ENCODE results near the gene RNF144A. TPM values are rescaled to one million over a fixed set of nuclear protein-coding genes. Genes with fewer than 3 reads are reported as not detected.

Gene RNF144A
- total RNA-seq, 1 experiment from 2014 or later: 3.0 TPM

DNA sequence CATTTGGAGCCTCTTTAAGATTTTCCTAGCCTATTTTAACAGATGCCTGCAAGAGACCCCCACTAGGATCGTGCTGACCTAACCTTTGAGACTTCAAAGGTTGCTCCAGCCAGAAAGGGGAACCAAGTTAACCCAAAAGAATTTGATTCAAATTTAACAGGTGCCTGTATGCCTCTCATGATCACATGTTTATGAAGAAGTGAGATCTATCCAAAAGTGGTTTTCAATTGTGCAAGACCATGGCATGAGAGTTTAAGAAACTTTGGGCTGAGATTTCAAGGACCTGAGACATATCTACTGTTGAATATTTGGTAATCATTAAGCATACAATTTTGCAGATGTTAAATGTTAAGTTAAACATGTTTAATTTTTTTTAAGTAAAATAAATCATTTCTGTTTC, 40.9 kb upstream of the RNF144A start:
- Mint-ChIP-seq H3K27ac (ENCODE audit: unreplicated experiment) (no peak overlapping the region), H3K36me3 (ENCODE audit: insufficient read depth, unreplicated experiment) (no peaks in the 10 kb centered on the region), H3K4me3 (ENCODE audit: unreplicated experiment) (no peak overlapping the region), H3K4me1 (ENCODE audit: low read depth, unreplicated experiment) (no peaks in the 10 kb centered on the region), H3K9me3 (ENCODE audit: unreplicated experiment) (peaks cover 9% of the 10 kb centered on the region), H3K27me3 (ENCODE audit: insufficient read depth, unreplicated experiment) (peaks cover 3% of the 10 kb centered on the region)
- DNase-seq: no peak
- H3K9me3 ChIP-seq: peaks cover 4% of the 10 kb centered on the region; the same call in 1 of the 2 replicates
- no peaks in the 10 kb centered on the region for H3K27me3 ChIP-seq (replicated peaks; ENCODE audit: control insufficient read depth, insufficient read depth, low read length)
- BruUV-seq (replicated peaks): no TSS peak
- intact Hi-C loops (cut with micrococcal nuclease; ENCODE audit: unreplicated experiment): no loop called here
- TF ChIP-seq, protein P1, sequence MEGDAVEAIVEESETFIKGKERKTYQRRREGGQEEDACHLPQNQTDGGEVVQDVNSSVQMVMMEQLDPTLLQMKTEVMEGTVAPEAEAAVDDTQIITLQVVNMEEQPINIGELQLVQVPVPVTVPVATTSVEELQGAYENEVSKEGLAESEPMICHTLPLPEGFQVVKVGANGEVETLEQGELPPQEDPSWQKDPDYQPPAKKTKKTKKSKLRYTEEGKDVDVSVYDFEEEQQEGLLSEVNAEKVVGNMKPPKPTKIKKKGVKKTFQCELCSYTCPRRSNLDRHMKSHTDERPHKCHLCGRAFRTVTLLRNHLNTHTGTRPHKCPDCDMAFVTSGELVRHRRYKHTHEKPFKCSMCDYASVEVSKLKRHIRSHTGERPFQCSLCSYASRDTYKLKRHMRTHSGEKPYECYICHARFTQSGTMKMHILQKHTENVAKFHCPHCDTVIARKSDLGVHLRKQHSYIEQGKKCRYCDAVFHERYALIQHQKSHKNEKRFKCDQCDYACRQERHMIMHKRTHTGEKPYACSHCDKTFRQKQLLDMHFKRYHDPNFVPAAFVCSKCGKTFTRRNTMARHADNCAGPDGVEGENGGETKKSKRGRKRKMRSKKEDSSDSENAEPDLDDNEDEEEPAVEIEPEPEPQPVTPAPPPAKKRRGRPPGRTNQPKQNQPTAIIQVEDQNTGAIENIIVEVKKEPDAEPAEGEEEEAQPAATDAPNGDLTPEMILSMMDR (IDR thresholded peaks at IDR 0.05; ENCODE audit: insufficient read depth in 1 of 2, low read depth in 1 of 2, low read length in 1 of 2, severe bottlenecking in 1 of 2, unreplicated experiment in 1 of 2): no peak
- POLR2A ChIA-PET: no interaction called here
- H3K4me1 ChIP-seq: no peaks in the 10 kb centered on the region
- CTCF ChIA-PET: no interaction called here
- H3K36me3 ChIP-seq (ENCODE audit: control insufficient read depth, insufficient read depth, low read length): no peaks in the 10 kb centered on the region
- H3K4me3 ChIP-seq (ENCODE audit: low read depth, low read length): no peak overlapping the region

DNA sequence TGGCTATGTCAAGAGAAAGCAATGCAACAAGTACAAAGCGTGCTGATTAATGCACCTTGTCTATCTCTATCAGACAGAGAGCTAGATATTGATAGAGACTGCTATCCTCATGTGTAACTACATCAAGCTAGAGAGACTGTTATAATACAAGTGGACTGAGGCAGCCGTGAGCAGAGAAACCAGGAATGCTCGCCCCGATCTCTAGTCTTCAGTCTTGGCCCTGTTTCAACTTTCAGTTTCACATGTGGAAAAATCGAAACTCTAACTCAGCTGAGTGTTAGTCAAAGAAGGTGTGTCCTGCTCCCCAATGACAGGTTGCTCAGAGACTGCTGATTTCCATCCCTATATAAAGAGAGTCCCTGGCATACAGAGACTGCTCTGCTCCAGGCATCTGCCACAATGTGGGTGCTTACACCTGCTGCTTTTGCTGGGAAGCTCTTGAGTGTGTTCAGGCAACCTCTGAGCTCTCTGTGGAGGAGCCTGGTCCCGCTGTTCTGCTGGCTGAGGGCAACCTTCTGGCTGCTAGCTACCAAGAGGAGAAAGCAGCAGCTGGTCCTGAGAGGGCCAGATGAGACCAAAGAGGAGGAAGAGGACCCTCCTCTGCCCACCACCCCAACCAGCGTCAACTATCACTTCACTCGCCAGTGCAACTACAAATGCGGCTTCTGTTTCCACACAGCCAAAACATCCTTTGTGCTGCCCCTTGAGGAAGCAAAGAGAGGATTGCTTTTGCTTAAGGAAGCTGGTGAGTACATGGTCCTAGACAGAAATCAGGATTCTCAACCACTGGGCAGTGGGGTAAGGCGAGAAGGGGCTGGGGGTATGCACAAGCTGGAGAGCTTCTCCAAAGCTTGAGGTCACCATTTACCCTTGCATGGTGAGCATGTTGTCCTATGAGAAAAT, 39.6 kb upstream of the RNF144A start, which contains the start of gene RSAD2:
Gene RSAD2, plus strand, starts transcription at position 376 of the 903 bp plus-strand sequence. Its CDS starts 24 bp downstream, at position 400.
- no peaks in the 10 kb centered on the region for H3K36me3 ChIP-seq (ENCODE audit: control insufficient read depth, insufficient read depth, low read length)
- ChIA-PET POLR2A (interaction anchor here (0.7 kb wide), 1 partner anchor 1980 kb away, joined by 3 read pairs; no protein-coding TSS in a partner anchor), CTCF (no interaction called here)
- no peaks in the 10 kb centered on the region for H3K4me1 ChIP-seq
- peaks cover 4% of the 10 kb centered on the region; the same call in 1 of the 2 replicates for H3K9me3 ChIP-seq
- Mint-ChIP-seq H3K9me3 (ENCODE audit: unreplicated experiment) (peaks cover 9% of the 10 kb centered on the region), H3K4me3 (ENCODE audit: unreplicated experiment) (no peak within 1 kb of the TSS), H3K27ac (ENCODE audit: unreplicated experiment) (no peak within 1 kb of the TSS), H3K27me3 (ENCODE audit: insufficient read depth, unreplicated experiment) (no peaks in the 10 kb centered on the region), H3K36me3 (ENCODE audit: insufficient read depth, unreplicated experiment) (no peaks in the 10 kb centered on the region), H3K4me1 (ENCODE audit: low read depth, unreplicated experiment) (no peaks in the 10 kb centered on the region)
- no peak for DNase-seq
- no TSS peak for BruUV-seq (replicated peaks)
- intact Hi-C loops (cut with micrococcal nuclease; ENCODE audit: unreplicated experiment): no loop called here
- H3K27me3 ChIP-seq (replicated peaks; ENCODE audit: control insufficient read depth, insufficient read depth, low read length): no peaks in the 10 kb centered on the region
- TF ChIP-seq, protein P1 (IDR thresholded peaks at IDR 0.05; ENCODE audit: insufficient read depth in 1 of 2, low read depth in 1 of 2, low read length in 1 of 2, severe bottlenecking in 1 of 2, unreplicated experiment in 1 of 2): no peak
- no peak within 1 kb of the TSS for H3K4me3 ChIP-seq (ENCODE audit: low read depth, low read length)

DNA sequence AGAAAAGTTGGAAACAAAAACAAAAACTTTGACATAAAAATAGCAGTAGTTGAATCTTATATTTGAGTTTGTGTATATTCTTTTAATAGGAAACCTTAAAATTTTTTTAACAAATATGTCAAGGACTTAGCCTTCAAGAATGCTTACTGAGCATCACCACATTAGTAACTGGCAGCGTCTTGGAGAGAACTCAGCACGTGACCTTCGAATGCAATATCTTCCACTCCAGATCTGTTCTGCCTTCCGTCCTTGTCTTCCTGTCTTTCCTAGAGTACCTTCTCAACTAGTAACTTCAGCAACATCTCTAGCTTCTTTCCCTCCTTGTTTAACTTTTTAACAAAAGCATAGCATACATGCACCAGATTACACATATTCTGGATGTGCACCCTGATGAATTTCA, 38.7 kb upstream of the RNF144A start:
- TF ChIP-seq, protein P1 (IDR thresholded peaks at IDR 0.05; ENCODE audit: insufficient read depth in 1 of 2, low read depth in 1 of 2, low read length in 1 of 2, severe bottlenecking in 1 of 2, unreplicated experiment in 1 of 2): no peak
- BruUV-seq (replicated peaks): no TSS peak
- Mint-ChIP-seq H3K4me3 (ENCODE audit: unreplicated experiment) (no peak overlapping the region), H3K4me1 (ENCODE audit: low read depth, unreplicated experiment) (no peaks in the 10 kb centered on the region), H3K36me3 (ENCODE audit: insufficient read depth, unreplicated experiment) (no peaks in the 10 kb centered on the region), H3K27me3 (ENCODE audit: insufficient read depth, unreplicated experiment) (no peaks in the 10 kb centered on the region), H3K27ac (ENCODE audit: unreplicated experiment) (no peak overlapping the region), H3K9me3 (ENCODE audit: unreplicated experiment) (peaks cover 9% of the 10 kb centered on the region)
- Histone ChIP-seq H3K27me3 (replicated peaks; ENCODE audit: control insufficient read depth, insufficient read depth, low read length) (no peaks in the 10 kb centered on the region), H3K4me1 (no peaks in the 10 kb centered on the region), H3K9me3 (peaks cover 4% of the 10 kb centered on the region; the same call in 1 of the 2 replicates), H3K4me3 (ENCODE audit: low read depth, low read length) (no peak overlapping the region), H3K36me3 (ENCODE audit: control insufficient read depth, insufficient read depth, low read length) (no peaks in the 10 kb centered on the region)
- POLR2A ChIA-PET: no interaction called here
- no peak for DNase-seq
- CTCF ChIA-PET: no interaction called here
- intact Hi-C loops (cut with micrococcal nuclease; ENCODE audit: unreplicated experiment): no loop called here
